ENCODE results near the gene ZFPL1.
A peak's percentile ranks its signal among the peaks of the same experiment; 100 is the strongest.

The ZFPL1 gene

DNA sequence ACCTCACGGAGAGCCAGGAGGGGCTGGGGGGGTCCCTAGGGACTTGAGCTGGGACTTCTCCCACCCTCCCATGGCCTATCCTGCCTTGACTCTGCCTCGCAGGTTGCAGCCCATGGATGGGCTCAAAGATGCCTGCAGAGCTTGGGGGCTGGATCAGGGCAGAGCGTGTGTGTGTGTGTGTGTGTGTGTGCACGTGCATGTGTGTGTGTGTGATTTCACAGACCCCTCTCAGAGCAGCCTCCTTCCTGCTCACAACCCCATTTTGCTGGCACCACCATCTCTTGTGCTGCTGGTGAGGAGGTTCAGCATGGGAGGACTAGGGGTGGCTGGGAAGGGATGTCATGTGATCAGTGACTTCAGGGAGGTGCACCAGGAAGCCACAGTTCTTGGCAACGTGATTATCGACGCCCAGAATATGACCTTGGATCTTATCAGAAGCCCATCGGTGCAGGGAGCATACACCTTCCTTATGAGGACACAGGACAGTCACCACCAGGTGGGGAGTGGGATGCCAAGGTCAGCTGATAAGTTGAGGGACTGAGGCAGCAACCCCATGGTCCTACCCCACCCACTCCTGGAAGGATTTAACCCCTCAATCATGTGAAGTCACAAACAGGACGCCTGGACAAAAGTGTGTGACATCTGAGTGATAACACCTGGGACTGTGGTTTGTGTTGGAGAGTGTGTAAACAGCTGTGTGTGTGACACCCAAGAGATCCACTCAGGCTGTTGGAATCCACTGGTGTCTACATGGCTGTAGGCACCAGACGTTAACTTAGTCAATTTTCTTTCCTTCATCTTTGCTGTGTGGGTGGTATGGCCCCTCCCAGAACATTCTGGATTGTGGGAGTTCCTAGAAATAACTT is 23.8 kb upstream of the ZFPL1 start:
- DNase-seq (ENCODE audit: extremely low read depth in 1 of 2, low read depth in 1 of 2) = no peak

DNA sequence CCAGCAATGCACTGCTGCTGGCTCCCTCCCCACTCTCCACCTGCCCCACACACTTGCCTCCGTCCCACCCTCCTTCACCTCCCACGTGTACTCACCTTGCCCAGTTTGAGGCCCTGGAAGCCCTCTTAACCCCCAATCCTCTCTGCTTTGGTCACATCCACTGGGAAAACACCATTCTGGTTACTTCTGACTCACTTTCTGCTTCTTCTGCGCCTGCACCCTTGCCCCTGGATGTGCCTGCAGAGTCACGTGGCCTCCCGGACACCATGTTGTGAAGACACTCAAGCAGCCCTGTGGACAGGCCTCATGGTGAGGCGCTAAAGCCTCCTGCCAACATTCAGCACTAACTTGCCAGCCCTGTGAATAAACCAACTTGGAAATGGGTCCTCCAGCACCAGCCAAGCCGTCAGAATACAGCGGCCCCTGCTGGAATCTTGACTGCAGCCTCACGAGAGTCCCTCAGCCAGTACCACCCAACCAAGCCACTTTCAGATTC is 23.1 kb upstream of the ZFPL1 start:
- DNase-seq (ENCODE audit: extremely low read depth in 1 of 2, low read depth in 1 of 2) = no peak

- DNase-seq (ENCODE audit: extremely low read depth in 1 of 2, low read depth in 1 of 2) = no peak
These were observed 20.5 kb upstream of the ZFPL1 start for GRCh38 chr11:65063532-65063931.

- DNase-seq (ENCODE audit: extremely low read depth in 1 of 2, low read depth in 1 of 2) = no peak
These were observed 19.2 kb upstream of the ZFPL1 start for GRCh38 chr11:65064847-65065240.

DNA sequence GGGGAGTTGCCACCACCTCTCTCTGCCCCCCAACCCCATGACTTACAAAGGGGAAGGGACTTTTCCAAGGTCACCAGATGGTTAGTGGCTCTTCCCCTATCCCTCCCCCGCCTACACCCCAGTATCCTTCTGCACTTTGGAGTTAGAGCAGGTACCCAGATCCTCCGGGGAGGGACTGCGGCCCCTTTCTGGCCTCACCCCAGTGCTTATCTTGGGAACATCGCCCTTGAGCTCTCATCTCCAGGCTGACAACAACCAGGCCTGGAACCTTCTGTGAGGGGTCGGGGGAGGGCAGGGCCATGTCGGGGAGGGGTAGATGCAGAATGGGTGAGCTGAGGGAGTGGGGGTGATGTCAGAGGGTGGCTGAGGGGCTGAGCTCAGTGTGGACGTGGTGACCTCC is 18.2 kb upstream of the ZFPL1 start:
- DNase-seq (ENCODE audit: extremely low read depth in 1 of 2, low read depth in 1 of 2) = no peak

- no peak for DNase-seq (ENCODE audit: extremely low read depth in 1 of 2, low read depth in 1 of 2)
These were observed 17.7 kb upstream of the ZFPL1 start for GRCh38 chr11:65066315-65066714.

- no peak for DNase-seq (ENCODE audit: extremely low read depth in 1 of 2, low read depth in 1 of 2)
These were observed 17.2 kb upstream of the ZFPL1 start for GRCh38 chr11:65066805-65067291.

DNA sequence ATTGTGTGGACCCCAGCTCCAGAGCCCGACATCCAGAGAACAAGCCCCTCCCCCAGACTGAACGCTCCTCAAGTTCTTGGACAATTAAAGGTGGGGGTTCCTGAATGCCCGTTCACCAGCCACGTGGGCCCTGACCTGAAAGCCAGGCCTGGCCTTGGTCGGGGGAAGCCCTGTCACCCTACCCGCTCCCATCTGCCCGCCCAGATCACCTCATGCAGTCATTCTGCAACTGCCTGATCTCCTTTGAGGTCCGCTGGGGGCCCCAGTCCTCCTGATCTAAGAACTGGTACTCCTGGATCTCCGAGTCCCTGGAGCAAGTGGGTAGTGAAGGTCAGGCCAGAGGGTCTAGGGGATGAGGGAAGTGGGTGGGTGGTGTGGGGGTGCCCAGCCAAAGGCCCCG is 16.6 kb upstream of the ZFPL1 start:
- no peak for DNase-seq (ENCODE audit: extremely low read depth in 1 of 2, low read depth in 1 of 2)

GRCh38 chr11:65069217-65069616 is 14.8 kb upstream of the ZFPL1 start:
- DNase-seq (ENCODE audit: extremely low read depth in 1 of 2, low read depth in 1 of 2) = no peak

DNA sequence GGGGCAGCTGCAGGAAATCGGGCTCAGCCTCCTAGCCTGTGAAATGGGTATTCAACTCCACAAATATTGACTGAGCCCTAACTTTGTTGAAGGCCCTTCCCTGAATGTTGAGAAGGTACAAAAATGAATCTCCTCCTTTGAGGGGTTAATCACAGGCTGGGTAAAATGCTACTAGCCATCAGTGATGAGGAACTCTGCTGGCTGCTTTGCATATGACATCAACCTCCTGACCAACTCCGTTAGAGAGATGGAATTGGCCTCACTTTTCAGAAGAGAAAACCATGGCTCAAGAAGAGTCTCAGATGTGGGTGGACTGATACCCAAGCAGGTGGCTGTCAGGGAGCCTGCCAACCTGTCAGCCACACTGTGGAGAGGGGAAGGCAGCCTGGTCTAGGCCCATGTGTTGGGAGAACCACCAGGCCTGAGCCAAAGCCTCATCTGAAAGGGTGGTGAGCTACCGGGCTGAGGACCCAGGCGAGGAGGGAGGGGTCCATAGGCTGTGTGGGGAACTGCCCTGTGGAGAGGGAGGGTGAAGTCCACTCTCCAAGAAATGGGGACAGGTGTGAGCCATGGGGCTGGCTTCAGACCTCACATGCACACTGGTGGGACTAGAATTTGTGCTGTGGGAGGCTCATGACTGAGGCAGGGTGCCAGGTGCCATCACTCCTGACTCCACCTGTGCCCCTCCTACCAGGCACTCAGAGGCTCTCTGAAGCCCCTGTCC is 12.0 kb upstream of the ZFPL1 start:
- DNase-seq (ENCODE audit: extremely low read depth in 1 of 2, low read depth in 1 of 2) = no peak

DNA sequence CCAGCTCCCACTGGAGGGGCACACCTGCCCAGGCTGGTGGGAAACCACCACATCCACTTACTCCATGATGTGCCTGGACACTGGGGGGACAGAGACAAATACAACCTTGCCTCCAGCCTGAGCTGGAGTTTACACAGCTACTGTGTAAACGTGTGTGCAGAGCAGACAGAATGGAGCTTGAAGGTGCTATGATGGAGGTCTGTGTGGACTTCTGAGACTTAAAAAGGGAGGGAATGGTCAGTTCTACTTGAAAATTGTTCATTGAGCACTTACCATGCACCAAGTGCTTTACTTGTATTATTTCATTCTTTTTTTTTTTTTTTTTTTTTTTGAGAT is 11.4 kb upstream of the ZFPL1 start:
- DNase-seq (ENCODE audit: extremely low read depth in 1 of 2, low read depth in 1 of 2) = no peak

GRCh38 chr11:65077451-65077850 is 6.6 kb upstream of the ZFPL1 start:
- no peak for DNase-seq (ENCODE audit: extremely low read depth in 1 of 2, low read depth in 1 of 2)

GRCh38 chr11:65078151-65078550 is 5.9 kb upstream of the ZFPL1 start:
- peak; percentile 37 to 57 for DNase-seq (ENCODE audit: extremely low read depth in 1 of 2, low read depth in 1 of 2)

DNA sequence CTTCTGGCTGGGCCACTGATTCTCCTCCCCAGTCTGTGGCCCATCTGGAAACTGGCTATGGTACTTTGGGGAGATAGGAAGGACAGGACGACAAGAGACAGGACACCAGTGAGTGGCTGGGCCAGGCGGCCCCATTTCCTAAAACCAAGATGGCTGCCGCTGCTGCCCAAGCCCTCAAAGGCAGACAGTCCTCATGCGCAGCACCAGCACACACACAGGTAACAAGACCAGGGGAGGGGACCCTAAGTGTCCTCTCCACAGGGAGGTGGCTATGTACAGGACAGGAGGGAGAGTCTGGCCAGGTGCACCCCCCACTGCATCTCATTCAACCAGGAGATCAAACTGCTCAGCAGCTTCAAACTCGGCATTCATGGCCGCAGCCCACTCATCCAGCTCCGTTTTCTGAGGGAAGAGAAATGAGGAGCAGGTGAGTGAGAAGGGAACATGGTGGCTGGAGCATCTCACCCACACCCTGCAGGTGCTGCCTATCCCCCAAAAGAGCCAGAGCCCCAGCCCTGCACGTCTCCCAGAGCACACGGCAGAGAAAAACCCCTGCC is 5.2 kb upstream of the ZFPL1 start:
- no peak for DNase-seq (ENCODE audit: extremely low read depth in 1 of 2, low read depth in 1 of 2)

DNA sequence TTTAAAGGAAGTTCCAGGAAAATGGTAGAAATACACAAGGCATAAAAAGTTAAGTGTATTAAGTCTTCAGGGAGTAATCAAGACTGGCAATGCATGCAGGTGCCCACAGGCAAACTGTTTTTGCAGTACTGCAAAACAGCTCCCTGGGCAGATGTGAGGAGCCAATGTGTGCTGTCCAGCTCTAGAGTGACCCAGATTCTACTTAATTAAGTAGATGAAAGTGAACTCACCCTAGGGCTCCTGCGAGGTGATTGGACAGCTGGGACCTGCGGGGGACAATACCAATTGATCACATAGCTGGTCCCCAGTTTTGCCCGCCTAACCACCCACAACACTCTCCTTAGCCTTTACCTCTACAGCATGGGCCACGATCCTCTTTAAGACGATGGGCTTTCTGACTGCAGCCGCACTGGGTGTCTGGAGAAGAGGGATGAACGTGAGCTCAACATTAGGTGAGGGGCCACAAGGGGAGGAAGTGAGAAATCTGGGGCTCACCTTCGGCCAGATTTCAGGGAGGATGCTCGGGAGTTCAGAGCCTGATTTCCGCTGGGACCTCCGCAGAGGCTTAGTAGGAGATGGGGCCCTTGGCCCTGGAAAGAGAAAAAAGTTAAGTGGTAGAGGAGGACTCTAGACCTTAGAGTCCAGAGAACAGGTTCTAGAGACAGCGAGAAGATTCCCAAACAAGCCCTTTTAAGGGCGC is 738 bp upstream of the ZFPL1 start:
- no peak for DNase-seq (ENCODE audit: extremely low read depth in 1 of 2, low read depth in 1 of 2)

- DNase-seq (ENCODE audit: extremely low read depth in 1 of 2, low read depth in 1 of 2) = no peak
These were observed 765 bp downstream of the ZFPL1 start for GRCh38 chr11:65084598-65085375.

DNA sequence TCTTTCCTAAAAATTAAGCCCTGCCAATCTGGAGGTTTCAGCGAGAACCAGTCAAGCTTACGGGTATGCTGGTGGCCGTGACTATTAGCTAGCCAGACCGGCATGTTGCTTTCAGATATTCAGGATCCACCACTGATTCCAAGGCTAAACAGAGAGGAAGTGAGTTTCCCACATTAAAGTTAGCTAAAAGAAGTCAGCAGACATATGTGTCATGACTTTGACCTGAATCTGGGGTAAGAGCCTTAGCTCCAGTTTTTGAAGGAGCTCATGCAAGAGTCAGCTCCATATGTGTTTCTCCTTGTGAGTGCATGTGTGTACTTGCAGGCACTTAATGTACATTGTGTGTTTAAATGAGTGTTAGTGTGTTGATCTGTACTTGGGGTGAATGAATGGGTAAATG is 1.4 kb downstream of the ZFPL1 start:
- DNase-seq (ENCODE audit: extremely low read depth in 1 of 2, low read depth in 1 of 2) = no peak

DNA sequence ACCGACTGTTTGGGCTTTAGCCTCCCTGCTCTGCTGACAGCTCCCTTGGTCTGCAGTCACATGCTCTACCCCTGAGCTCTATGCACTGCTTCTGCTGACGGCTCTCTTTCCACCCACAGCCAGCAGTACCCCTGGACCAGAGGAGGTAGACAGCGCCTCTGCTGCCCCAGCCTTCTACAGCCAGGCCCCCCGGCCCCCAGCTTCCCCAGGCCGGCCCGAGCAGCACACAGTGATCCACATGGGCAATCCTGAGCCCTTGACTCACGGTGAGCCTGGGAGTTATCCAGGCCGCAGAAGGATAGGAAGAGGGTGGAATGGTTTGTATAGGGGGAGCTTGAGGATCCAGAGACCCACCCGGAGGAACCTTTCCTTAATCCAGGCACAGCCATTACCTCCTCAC is 2.8 kb downstream of the ZFPL1 start:
- DNase-seq (ENCODE audit: extremely low read depth in 1 of 2, low read depth in 1 of 2) = no peak

DNA sequence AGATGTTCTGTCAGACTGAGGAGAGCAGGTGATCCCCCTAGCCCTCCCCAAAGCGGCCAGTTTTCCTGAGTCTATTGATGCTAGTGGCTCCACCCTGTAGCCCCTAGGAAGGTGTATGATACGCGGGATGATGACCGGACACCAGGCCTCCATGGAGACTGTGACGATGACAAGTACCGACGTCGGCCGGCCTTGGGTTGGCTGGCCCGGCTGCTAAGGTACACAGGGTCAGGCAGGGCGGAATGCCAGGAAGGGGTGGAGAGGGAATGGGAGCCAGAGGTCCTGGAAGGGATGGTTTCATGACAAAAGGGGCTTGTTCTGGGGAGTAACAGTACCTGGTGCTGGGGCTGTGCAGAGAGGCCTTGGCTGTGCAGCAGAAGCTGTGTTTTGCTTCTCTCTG is 3.2 kb downstream of the ZFPL1 start:
- no peak for DNase-seq (ENCODE audit: extremely low read depth in 1 of 2, low read depth in 1 of 2)

GRCh38 chr11:65087827-65088226 is 3.8 kb downstream of the ZFPL1 start:
- DNase-seq (ENCODE audit: extremely low read depth in 1 of 2, low read depth in 1 of 2) = no peak
